Keratinocyte (primary cell): ENCODE results near the gene APBB1IP. TPM values are rescaled to one million over a fixed set of nuclear protein-coding genes. Genes with fewer than 3 reads are reported as not detected.

Source experiments
- DNase-seq: peaks from one replicate; pipeline ENCODE4 v3.0.0-alpha.2; 2011; ENCODE audit warnings: low read depth, missing footprints, low spot score
- FAIRE-seq: peaks from 2 replicates; lab custom pipeline; 2011; peaks lifted over from hg19 to GRCh38; lab: Jason Lieb, UNC
- H2AFZ ChIP-seq: 2 replicates; pipeline ENCODE4 v1.6.0; 2012; ENCODE audit warnings: low read length, control low read depth, inconsistent platforms; ENCODE audit not compliant: control insufficient read depth
- H3K27ac ChIP-seq: 2 replicates; pipeline ENCODE4 v1.5.1; 2011; ENCODE audit warnings: low read length; ENCODE audit not compliant: control insufficient read depth, insufficient read depth
- H3K27me3 ChIP-seq: 3 replicates; pipeline ENCODE4 v1.6.0; 2011; ENCODE audit warnings: low read length; ENCODE audit not compliant: control insufficient read depth, insufficient read depth; ENCODE audit errors: extremely low read depth
- H3K36me3 ChIP-seq, 2 experiments: 2 replicates in 1 of 2; 3 replicates in 1 of 2; pipeline ENCODE4 v1.5.1; 2011; ENCODE audit warnings: low read length in 2 of 2, mild to moderate bottlenecking in 1 of 2; ENCODE audit not compliant: control insufficient read depth in 2 of 2, insufficient read depth in 2 of 2; ENCODE audit errors: extremely low read depth in 1 of 2
- H3K4me1 ChIP-seq: 3 replicates; pipeline ENCODE4 v1.5.1; 2011; ENCODE audit warnings: low read length; ENCODE audit not compliant: control insufficient read depth, insufficient read depth; ENCODE audit errors: extremely low read depth
- H3K4me2 ChIP-seq: 3 replicates; pipeline ENCODE4 v1.6.0; 2011; ENCODE audit warnings: low read depth, low read length; ENCODE audit not compliant: control insufficient read depth, insufficient read depth; ENCODE audit errors: extremely low read depth
- H3K4me3 ChIP-seq, 3 experiments: fragments of 200-600 bp in 1 of 3; sonication (generic) in 1 of 3; 2 replicates in 2 of 3; 3 replicates in 1 of 3; pipeline ENCODE4 v1.5.1; 2011 to 2016; ENCODE audit warnings: low read length in 3 of 3, mild to moderate bottlenecking in 3 of 3, control low read depth in 2 of 3, inconsistent platforms in 1 of 3, low read depth in 1 of 3, mixed read lengths in 1 of 3, mixed run types in 1 of 3, moderate library complexity in 1 of 3; ENCODE audit not compliant: control insufficient read depth in 2 of 3, insufficient read depth in 2 of 3; ENCODE audit errors: extremely low read depth in 1 of 3
- H3K79me2 ChIP-seq: 2 replicates; pipeline ENCODE4 v1.6.0; 2012; ENCODE audit warnings: low read length; ENCODE audit not compliant: control insufficient read depth, insufficient read depth
- H3K9ac ChIP-seq: 3 replicates; pipeline ENCODE4 v1.6.0; 2011; ENCODE audit warnings: low read length; ENCODE audit not compliant: control insufficient read depth, insufficient read depth; ENCODE audit errors: extremely low read depth
- H3K9me1 ChIP-seq: 3 replicates; pipeline ENCODE4 v1.6.0; 2011; ENCODE audit warnings: low read length; ENCODE audit not compliant: control insufficient read depth, insufficient read depth; ENCODE audit errors: extremely low read depth
- H3K9me3 ChIP-seq: 2 replicates; pipeline ENCODE4 v1.5.1; 2012; ENCODE audit warnings: low read depth, low read length; ENCODE audit not compliant: control insufficient read depth
- H4K20me1 ChIP-seq: 3 replicates; pipeline ENCODE4 v1.6.0; 2011; ENCODE audit warnings: low read length; ENCODE audit not compliant: control insufficient read depth, insufficient read depth; ENCODE audit errors: extremely low read depth
- CTCF ChIP-seq, 3 experiments: IDR thresholded peaks in 1 of 3; conservative IDR thresholded peaks in 1 of 3; optimal IDR thresholded peaks in 1 of 3; 2 replicates in 2 of 3; 3 replicates in 1 of 3; pipeline versions ENCODE3 to v1.5.1; 2011; ENCODE audit warnings: low read length in 3 of 3, mild to moderate bottlenecking in 3 of 3, moderate library complexity in 2 of 3, control low read depth in 1 of 3, inconsistent platforms in 1 of 3; ENCODE audit not compliant: insufficient read depth in 2 of 3; ENCODE audit errors: extremely low read depth in 1 of 3
- EZH2 ChIP-seq: IDR thresholded peaks from one replicate; pipeline ENCODE4 v1.6.1; 2012; ENCODE audit warnings: inconsistent platforms, mild to moderate bottlenecking, low read length, moderate library complexity
- dilution Hi-C: fragments of 300-500 bp; cut with MboI; formaldehyde crosslinking; loops from one replicate; pipeline ENCODE4 v1.7.0; 2020; ENCODE audit warnings: low sequenced_read_pairs; ENCODE audit not compliant: extremely low pct_ligation_motif_present
- polyA plus RNA-seq, 5 experiments: library from polyadenylated mRNA; depleted of rRNA in 3 of 5; stranded (reverse) in 3 of 5; stranded (forward) in 1 of 5; unstranded in 1 of 5; fragments of >200 nt; gene quantifications; 1 replicate in 1 of 5; 2 replicates in 3 of 5; 3 replicates in 1 of 5; pipeline versions ENCODE4 v1.2.1 to v1.2.3, GENCODE V29; 2011 to 2012; ENCODE audit warnings: missing spikeins in 2 of 5, low read depth in 1 of 5, low replicate concordance in 1 of 5

APBB1IP gene
- polyA plus RNA-seq, 1 donor (not counting 4 experiments of a cell fraction or from before 2014, with no cell fraction given), result not detected

DNA sequence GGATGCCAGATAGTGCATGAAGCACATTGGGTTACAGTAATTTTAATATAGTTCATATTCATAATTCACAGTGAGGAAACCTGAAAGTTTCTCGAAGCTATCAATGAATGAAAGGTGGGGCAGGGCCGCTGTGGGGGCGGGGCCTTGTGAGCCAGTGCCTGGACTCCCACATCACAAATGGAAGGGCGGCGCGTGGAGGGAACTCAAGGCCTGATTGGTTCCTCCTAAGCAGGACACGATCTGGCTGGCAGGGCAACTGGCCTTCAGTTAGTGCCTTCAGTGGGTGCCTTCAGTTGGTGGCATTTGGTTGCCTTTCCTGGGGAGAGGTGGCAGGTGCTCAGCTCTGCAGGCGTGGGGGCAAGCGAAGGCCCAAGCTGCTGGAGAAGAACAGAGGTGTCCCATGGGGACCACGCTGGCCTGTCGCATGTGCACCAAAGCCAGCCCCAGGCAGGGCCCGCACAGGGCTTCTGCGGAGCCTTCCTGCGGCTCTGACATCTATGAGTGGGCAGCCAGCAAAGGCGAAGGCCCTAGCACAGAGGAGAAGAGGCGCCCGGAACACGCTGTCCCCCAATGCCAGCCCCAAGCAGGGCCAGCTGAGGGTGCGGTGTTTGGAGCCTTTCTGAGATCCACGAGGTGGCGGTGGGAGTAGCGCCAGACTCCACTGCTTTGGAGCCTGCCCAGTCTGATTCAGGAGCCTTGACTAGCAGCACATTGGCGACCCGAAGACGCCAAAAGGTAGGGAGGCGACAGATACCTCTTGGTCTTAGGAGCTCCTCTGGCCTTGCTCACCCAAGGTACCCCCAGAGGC, 141.3 kb downstream of the APBB1IP start:
- H3K4me1 ChIP-seq, result no peaks in the 10 kb centered on the region
- TF ChIP-seq EZH2 (no peak), CTCF (optimal IDR thresholded peaks at IDR 0.05 in 1 of 3, IDR thresholded peaks at IDR 0.05 in 1 of 3, conservative IDR thresholded peaks at IDR 0.05 in 1 of 3; ENCODE audit: extremely low read depth in 1 of 3, insufficient read depth in 2 of 3, low read length in 3 of 3) (no peak)
- H3K27me3 ChIP-seq, result no peaks in the 10 kb centered on the region
- H3K79me2 ChIP-seq, result no peaks in the 10 kb centered on the region
- dilution Hi-C loops, result no loop called here
- H4K20me1 ChIP-seq, result no peaks in the 10 kb centered on the region
- no peak overlapping the region for H3K9ac ChIP-seq
- no peak for DNase-seq
- H3K27ac ChIP-seq, result no peak overlapping the region
- H3K4me3 ChIP-seq, result no peak overlapping the region
- H2AFZ ChIP-seq, result no peak overlapping the region
- H3K4me2 ChIP-seq, result no peak overlapping the region
- H3K36me3 ChIP-seq, result no peaks in the 10 kb centered on the region
- no peak for FAIRE-seq
- H3K9me3 ChIP-seq, result no peaks in the 10 kb centered on the region
- H3K9me1 ChIP-seq, result no peaks in the 10 kb centered on the region

- Histone ChIP-seq H3K9me1 (no peaks in the 10 kb centered on the region), H3K9ac (no peak overlapping the region), H3K4me1 (no peaks in the 10 kb centered on the region), H3K36me3 (no peaks in the 10 kb centered on the region), H3K79me2 (no peaks in the 10 kb centered on the region), H3K4me2 (no peak overlapping the region), H3K27ac (no peak overlapping the region), H3K4me3 (no peak overlapping the region), H3K27me3 (no peaks in the 10 kb centered on the region), H3K9me3 (no peaks in the 10 kb centered on the region), H4K20me1 (no peaks in the 10 kb centered on the region), H2AFZ (no peak overlapping the region)
- dilution Hi-C loops, result no loop called here
- TF ChIP-seq EZH2 (no peak), CTCF (optimal IDR thresholded peaks at IDR 0.05 in 1 of 3, IDR thresholded peaks at IDR 0.05 in 1 of 3, conservative IDR thresholded peaks at IDR 0.05 in 1 of 3; ENCODE audit: extremely low read depth in 1 of 3, insufficient read depth in 2 of 3, low read length in 3 of 3) (no peak)
- FAIRE-seq (no peak), DNase-seq (no peak)
These were observed 148.1 kb downstream of the APBB1IP start for GRCh38 chr10:26586211-26586610.
